Measurements from ENCODE around the gene IL1RAPL1.
"Not testable (repeated sequence)": the region's sequence is repeated elsewhere in the genome, so short reads cannot be mapped to it uniquely, and the experiment has no call there.

IL1RAPL1 gene

GRCh38 chrX:29043746-29044145 lies 456.5 kb downstream of the IL1RAPL1 start:
- intact Hi-C loops (cut with DNase I), result no loop called here
- DNase-seq, result no peak

- intact Hi-C loops (cut with DNase I), result no loop called here
- no peak for DNase-seq
Measured at GRCh38 chrX:29044423-29045184, 457.4 kb downstream of the IL1RAPL1 start.

GRCh38 chrX:29065477-29065876 lies 478.2 kb downstream of the IL1RAPL1 start:
- intact Hi-C loops (cut with DNase I), result no loop called here
- no peak for DNase-seq

GRCh38 chrX:29066516-29066915 lies 479.3 kb downstream of the IL1RAPL1 start:
- DNase-seq, result no peak
- intact Hi-C loops (cut with DNase I), result no loop called here

DNA sequence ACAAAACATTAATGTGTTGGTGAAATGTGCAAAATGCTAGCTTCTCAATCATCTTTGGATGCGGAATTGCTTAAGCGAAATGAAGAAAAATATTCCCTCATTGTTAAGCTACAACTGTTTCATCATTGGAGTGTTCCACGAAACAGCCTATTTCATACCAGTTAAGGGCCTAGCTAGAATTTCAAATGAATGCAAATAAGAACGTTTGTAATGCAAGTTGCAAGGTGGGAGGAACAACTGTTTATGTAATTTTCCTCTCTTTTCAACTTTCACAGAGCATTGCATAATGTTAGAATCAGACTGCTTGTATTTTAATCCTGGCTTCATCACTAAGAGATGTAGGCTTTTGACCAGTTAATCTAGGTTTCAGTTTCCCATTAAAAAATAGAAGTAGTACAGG lies 480.1 kb downstream of the IL1RAPL1 start:
- no peak for DNase-seq

GRCh38 chrX:29071525-29072320 lies 484.5 kb downstream of the IL1RAPL1 start:
- no peak for DNase-seq
- intact Hi-C loops (cut with DNase I), result no loop called here

More for the DNA sequence above, 480.1 kb downstream of the IL1RAPL1 start:
- intact Hi-C loops (cut with DNase I), result no loop called here

GRCh38 chrX:29082558-29082957 lies 495.3 kb downstream of the IL1RAPL1 start:
- no peak for DNase-seq
- intact Hi-C loops (cut with DNase I), result no loop called here

DNA sequence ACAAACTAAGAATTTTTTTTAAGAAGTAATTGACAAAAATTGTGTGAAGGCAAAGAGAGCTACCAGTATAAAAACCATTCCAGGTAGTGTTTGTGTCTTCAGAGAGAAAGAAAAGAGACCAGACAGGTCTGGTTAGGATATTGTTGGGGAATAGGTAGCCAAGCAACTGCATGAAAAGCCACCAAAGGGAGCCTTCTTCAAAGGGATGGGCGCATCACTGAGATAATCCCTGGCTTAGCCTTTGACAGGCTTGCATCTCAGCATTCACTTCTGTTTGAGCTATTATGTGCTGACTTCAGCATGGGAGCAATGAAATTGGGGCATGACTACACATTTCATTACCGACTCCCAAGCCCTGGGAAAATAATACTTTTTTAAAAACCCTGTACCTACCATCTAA lies 496.6 kb downstream of the IL1RAPL1 start:
- intact Hi-C loops (cut with DNase I), result no loop called here
- no peak for DNase-seq

DNA sequence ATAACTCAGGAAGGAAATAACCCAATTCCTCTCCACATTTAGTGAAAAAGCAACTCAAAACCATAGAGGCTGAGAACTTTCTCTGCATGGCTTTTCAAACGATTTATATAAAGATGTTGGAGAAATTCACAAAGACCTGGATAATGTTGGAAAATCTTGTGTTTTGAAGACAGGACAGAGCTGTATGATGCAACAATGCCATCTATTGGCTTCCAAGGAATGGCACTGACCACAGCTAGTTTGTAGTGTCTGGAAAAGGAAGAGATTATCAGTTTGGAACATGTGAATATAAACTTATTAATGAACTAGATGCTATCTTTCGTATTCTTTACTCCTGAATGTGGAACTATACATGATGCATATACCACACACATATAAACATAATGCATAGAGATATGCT lies 503.6 kb downstream of the IL1RAPL1 start:
- peak in 18 of 42 donors; percentile 6 to 61 (median 22) for DNase-seq
- intact Hi-C loops (cut with DNase I), result no loop called here

DNA sequence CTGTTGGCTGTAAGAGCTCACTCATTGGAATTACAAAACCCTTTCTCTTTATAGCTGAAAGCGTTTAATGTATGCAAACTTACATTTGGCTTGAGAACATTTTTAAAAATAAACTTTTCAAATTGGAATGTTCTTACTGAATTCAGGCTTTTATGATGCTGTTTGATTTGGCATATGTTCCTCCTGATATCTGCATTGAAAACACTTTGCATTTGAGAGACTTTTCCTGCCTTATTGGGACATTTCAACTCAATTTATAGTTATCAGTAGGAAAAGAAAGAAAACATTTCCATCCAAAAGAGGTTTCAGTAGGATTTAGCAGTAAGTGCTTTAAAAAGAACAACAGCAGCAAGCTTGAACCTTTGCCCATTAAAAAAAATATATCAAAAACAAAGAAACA lies 520.0 kb downstream of the IL1RAPL1 start:
- intact Hi-C loops (cut with DNase I), result no loop called here
- no peak for DNase-seq

DNA sequence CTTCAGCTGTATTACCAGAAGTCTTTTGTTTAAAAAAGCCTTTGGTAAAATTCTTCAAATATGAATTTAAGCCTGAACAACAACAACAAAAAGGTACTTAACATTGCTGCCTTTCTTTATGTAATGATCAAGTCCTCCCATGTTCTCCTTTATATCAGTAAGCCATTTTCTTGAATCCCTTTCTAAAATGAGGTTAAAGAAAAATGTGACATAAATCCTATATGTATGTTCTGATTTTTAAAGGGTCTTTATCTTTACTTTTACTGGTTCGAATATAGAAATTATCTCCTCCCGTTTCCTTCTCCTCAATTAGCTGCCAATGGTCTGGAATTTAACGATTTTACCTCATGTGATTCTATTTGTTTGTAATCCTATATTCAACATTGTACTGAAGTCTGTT lies 522.8 kb downstream of the IL1RAPL1 start:
- no peak for DNase-seq
- intact Hi-C loops (cut with DNase I), result no loop called here

DNA sequence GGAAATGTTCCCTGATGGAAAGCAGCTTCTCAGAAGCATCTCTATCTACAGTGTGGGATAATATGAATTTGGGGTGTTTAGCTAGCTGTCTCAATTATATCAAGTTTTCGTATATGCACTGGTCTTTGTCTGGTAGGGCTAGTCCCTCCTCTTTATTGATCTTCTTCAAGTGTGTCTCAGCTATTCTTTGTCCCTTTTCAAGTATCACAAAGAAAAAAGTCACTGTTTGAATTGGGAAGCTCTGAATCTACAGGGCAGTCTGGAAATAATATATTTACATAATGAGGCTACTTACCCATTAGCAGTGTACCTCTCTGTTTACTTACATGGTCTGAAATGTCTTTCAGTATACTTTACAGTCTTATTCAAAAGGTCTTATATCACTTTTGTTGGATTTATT lies 526.0 kb downstream of the IL1RAPL1 start:
- no peak for DNase-seq
- intact Hi-C loops (cut with DNase I), result no loop called here

DNA sequence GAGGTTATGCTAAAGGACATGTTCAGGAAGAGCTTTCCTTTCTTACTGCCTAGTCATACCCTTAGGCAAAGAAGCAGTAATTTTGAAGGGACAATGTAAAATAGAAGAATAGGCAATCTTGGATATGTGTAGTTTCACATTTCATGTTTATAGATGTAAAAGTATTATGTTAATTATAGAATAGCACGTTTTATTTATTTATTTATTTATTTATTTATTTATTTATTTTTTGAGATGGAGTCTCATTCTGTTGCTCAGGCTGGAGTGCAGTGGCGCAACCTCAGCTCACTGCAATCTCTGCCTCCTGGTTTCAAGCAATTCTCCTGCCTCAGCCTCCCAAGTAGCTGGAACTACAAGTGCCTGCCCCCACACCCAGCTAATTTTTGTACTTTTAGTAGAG lies 535.6 kb downstream of the IL1RAPL1 start:
- intact Hi-C loops (cut with DNase I); DNase-seq: not testable (repeated sequence)

- intact Hi-C loops (cut with DNase I), result no loop called here
- DNase-seq, result no peak
Measured at GRCh38 chrX:29130905-29131304, 543.7 kb downstream of the IL1RAPL1 start.

DNA sequence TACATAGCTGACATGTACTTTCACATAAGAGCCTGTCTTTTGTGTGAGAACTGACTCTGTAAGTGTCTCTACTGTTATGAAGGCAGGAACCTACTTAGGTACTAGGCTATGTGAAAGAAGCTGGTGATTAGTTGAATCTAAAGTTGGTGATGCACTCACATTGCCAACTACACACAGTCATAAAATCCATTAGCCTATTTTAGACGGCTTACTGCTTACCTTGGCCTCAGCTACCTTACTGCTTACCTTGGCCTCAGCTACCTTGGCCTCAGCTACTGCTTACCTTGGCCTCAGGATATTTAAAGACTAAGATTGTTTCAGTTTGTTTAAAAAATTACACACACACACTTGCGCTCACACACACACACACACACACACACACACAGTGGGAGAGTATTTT lies 549.7 kb downstream of the IL1RAPL1 start:
- intact Hi-C loops (cut with DNase I), result no loop called here
- no peak for DNase-seq

GRCh38 chrX:29138003-29138402 lies 550.8 kb downstream of the IL1RAPL1 start:
- intact Hi-C loops (cut with DNase I), result no loop called here
- no peak for DNase-seq

- no peak for DNase-seq
- intact Hi-C loops (cut with DNase I), result no loop called here
Measured at GRCh38 chrX:29143356-29143755, 556.1 kb downstream of the IL1RAPL1 start.

GRCh38 chrX:29143756-29144155 lies 556.5 kb downstream of the IL1RAPL1 start:
- intact Hi-C loops (cut with DNase I), result no loop called here
- DNase-seq, result no peak

GRCh38 chrX:29145316-29145715 lies 558.1 kb downstream of the IL1RAPL1 start:
- DNase-seq, result no peak
- intact Hi-C loops (cut with DNase I), result no loop called here

DNA sequence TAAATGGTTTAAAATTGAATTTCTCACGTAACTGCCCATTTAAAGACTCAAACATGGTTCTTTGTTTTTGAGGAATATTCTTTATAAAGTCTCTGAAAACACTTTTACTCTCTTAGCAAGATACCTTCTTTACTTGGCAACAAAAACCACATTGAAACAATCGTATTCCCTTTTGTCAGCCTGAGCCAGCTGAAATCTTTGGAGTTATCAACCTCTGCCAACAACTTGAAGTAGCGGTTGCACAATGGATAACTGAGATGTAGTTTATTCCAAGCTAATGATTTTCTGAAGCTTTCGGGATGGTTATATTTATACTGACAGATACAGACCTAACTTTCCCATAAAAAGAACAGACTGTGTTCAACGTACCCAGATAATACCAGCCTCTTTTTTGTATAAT lies 561.3 kb downstream of the IL1RAPL1 start:
- intact Hi-C loops (cut with DNase I), result no loop called here
- no peak for DNase-seq

DNA sequence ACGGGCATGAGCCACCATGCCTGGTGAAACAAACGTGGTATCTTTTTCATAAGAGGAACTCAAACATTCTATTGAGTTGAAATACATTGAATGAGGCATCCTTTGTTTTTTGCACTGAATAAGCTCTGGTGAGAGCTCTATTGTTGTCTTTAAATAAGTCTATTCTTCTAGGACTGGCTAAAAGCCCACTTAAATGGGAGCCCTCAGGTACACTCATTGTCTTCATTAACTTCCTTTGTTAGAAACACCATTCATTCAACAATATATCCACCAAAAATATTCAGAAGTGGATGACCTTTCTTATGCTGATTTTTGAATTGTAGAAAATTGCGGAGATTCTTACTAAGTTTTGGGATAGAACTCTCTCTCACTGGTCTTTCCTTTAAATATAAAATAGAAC lies 568.0 kb downstream of the IL1RAPL1 start:
- intact Hi-C loops (cut with DNase I), result loop anchor here (10.0 kb wide), 1 partner anchor 60 kb away; no protein-coding TSS in a partner anchor
- DNase-seq, result no peak

Data from head of caudate nucleus (tissue), 42 donors.